Testis (tissue), 2 donors: Measurements from ENCODE around the gene USF2.

ENCODE experiments used
- CTCF ChIP-seq, 3 experiments: fragments of 450-650 bp in 2 of 3; fragments of 200-600 bp in 1 of 3; sonication (generic) in 1 of 3; IDR thresholded peaks; one replicate each; pipeline ENCODE4 v1.5.1; 2016 to 2019; ENCODE audit warnings: antibody characterized with exemption in 3 of 3, mild to moderate bottlenecking in 2 of 3, moderate library complexity in 1 of 3
- POLR2A ChIP-seq: fragments of 450-650 bp; IDR thresholded peaks from one replicate; pipeline ENCODE4 v1.6.1; 2017; ENCODE audit warnings: antibody characterized with exemption, mild to moderate bottlenecking, moderate library complexity

- no peak for TF ChIP-seq CTCF (IDR thresholded peaks at IDR 0.05)
- no peak for TF ChIP-seq POLR2A
These were observed 48.8 kb downstream of the USF2 start for GRCh38 chr19:35317464-35318043.
